Hepatic stellate cell (primary cell): ENCODE measurements around the gene RASGRP2.

Experiments used
- DNase-seq: peaks from one replicate; pipeline ENCODE4 v3.0.0; 2011; ENCODE audit warnings: low spot score

The RASGRP2 gene

GRCh38 chr11:64770120-64770519 is 26.2 kb upstream of the RASGRP2 start:
- no peak for DNase-seq

- DNase-seq: no peak
Observed at GRCh38 chr11:64769283-64769682, 25.3 kb upstream of the RASGRP2 start.

DNA sequence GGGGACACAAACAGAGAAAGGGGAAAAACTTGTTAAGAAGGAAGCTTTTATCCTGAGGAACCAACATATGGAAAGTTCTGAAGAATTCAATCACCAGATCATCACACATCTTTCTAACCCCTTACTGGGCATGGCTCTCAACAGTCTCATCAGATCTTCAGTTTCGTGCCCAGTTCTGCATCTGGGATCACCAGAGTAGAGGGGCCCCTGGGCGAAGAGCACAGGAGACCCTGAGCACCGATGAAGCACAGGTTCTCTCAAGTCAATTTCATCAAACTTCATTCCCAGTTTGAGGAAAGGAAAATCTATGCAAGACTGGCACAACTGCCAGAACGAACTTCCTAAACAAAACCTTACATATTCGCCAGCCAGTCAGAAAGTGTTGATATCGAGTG is 24.4 kb upstream of the RASGRP2 start:
- no peak for DNase-seq

DNA sequence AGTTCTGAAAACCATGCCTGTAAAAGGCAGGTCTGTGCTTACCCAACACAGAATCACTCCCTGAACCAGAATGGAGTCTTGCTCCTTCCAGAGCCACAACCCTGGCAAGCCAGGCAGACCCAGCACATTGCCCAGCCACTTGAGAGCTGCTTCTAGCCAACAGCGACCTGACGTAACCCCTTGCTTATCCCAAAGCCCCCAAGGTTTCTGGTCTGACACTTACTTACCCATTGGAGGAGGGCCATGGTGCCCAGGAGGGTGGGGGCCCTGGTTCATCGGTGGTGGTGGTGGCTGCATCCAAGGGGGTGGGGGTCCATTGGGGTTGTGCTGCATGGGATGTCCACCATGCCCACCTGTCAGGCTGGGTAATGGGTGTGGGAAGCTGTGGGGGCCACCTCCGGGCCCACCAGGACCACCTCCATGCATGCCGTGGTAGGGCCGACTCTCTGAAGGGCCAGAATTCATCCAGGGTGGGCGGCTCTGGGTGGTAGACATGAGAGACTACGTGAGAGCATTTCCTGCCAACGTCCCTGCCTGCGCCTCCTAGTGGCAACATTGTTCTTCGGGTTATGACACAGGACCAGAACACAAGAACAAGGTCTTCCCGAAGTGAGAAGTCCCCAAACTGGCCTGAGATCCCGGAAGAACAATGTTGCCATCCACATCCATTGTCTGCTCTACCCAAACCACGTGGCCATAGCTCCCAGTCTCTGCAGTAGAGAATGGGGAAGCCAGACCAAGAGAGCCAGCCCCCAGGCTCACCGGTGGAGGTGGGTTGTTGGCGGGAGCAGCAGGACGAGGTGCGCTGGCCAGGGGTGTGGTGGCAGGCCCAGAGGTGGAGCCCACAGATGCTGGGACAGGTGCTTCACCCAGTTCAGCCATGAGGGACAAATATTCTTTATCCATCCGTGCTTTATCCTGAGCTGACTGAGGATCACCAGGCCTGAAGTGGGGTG is 23.7 kb upstream of the RASGRP2 start:
- peak; percentile 61 for DNase-seq

- no peak for DNase-seq
Observed at GRCh38 chr11:64766881-64767280, 22.9 kb upstream of the RASGRP2 start.

DNA sequence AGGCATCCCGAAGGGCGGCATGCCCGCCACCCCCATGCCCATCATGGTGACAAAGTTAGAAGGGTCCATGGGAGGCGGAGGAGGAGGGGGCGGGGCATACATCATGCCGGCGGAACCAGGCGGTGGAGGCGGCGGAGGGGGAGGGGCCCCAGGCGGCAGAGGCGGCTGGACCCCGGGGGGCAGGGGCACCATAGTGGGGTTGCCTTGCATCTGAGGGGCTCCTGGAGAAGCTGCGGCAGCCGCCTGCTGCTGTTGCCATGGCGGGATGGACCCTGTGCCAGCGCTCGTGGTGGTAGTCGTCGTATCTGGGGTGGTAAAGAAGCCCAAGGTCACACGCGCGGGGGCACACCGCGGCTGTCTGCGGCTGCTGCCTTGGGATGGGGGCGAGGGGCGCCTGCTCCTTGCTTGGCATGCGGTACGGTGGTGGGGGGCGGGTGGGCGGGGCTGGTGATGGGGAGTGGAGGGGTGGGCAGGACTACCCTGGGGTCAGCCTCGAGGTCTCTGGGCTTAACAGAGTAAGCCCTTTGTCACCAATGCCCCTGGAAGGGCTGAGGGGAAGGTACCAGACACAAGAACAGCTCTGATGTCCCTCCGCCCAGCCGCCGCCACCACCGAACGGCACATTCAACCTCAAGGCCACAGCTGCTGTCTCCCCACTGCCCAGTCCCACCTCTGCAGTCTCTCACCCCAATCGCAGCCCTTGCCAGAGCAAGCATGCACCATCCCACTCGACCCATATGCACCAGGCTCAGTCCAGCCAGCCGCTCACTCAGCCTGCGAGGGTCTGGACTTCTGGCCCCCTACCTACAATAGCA is 22.1 kb upstream of the RASGRP2 start:
- DNase-seq: no peak

DNA sequence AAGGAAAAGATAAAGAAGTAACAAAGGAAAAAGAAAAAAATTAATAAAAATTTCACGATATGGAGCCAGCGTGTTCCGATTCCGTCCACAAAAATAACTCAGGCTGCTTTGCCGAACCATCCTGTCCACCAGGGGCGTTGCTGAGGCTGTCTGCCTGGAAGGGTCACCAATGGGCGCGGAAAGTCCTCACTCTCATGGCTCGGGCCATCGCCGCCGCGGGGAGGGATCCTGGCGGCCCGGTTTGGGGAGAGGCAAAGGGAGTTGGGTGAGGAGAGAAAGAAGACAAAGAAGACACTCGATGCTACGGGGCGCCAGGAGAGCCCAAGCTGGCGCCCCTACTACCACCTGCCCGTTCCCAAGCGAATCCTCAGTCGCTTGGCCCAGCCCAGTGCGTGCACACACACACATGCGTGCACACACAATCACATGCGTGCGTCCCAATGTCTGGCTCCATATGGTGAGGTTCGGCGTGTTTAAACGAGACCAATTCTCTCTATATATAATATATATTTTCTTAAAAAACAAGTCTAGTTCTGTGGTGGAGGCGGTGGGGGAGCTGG is 21.4 kb upstream of the RASGRP2 start:
- no peak for DNase-seq

GRCh38 chr11:64764753-64765152 is 20.8 kb upstream of the RASGRP2 start:
- DNase-seq: no peak

- no peak for DNase-seq
Observed at GRCh38 chr11:64764040-64764611, 20.2 kb upstream of the RASGRP2 start.

DNA sequence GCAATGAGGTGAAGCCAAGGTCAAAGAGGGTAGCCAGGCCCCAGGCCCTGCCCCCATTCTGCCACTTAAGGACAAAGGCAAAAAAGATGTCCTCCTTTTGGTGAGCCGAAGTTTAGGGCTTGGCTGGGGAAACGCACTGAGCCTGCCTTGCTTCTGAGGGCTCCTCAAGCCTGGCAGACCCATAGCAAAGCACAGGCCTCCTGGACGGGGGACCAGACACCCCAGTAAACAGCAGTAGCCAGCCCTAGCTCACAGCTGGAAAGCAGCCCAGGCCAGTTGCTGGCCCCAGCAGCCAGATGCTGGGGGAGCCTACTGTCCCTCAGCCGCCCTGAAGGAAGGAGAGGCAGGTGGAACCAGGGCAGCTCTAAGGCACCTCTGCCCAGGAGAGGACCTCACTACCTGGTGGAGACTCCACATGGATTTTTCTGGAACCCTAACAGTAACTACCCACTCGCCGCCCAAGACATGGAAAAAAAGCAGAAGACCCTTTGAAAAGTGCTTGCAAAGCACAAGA is 19.6 kb upstream of the RASGRP2 start:
- no peak for DNase-seq

DNA sequence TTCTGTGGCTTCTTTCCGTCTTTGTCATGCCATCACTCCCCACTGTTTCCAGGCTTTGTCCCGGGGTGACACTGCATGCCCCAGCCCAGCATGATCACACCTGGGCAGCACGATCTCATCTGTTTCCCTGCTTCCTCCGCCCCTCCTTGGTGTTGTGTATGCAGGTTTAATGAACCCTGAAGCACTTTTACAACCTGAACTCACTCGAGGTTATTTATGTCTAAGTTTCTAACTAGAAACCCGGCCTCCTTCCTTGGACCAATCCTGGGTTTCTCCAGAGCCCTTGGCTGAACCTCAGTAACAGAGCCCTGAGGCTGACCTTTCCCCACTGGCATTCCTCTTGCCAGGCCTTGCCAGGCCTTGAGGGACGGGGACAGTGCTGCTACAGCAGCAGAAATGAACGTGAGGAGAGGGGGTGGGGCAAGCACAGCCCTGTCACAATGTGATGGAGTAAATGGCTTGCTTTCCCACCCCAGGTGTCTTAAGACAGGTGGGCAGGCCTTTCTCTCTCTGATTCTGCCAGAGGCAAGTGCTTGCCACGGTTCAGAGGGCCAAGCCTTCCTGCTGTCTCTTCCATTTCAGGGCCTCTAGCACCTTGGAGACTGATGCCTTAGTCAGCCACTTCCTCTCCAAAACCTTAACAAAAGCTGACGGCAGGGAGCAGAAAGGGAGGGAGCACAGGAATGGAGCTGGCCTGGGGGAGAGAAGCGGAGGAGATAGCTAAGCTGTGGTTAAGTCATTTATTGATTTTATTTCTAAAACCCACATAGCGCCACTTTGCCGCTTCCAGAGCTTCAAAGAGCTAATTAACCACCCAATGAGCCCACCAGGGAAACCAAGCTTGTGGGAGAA is 19.0 kb upstream of the RASGRP2 start:
- peak; percentile 75 for DNase-seq

DNA sequence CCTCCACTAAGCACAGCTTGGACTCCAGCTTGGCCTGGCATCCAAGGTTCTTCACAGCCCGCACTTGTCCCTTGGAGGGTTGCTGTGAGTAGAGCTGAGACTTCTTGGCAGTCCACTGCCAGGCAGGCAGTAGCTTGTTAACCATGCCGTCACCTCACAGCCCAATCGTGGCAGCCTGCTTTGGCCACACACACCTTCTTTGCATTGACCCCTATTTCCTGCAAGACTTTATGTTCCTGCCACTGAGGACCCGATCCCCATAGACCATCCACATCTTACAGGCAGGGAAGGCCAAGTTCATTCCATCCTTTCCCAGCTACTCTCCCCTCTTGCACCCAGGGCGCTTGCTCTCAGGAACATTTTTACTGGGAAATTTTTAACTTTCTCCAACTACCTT is 18.3 kb upstream of the RASGRP2 start:
- no peak for DNase-seq

GRCh38 chr11:64760759-64761420 is 16.9 kb upstream of the RASGRP2 start:
- no peak for DNase-seq

DNA sequence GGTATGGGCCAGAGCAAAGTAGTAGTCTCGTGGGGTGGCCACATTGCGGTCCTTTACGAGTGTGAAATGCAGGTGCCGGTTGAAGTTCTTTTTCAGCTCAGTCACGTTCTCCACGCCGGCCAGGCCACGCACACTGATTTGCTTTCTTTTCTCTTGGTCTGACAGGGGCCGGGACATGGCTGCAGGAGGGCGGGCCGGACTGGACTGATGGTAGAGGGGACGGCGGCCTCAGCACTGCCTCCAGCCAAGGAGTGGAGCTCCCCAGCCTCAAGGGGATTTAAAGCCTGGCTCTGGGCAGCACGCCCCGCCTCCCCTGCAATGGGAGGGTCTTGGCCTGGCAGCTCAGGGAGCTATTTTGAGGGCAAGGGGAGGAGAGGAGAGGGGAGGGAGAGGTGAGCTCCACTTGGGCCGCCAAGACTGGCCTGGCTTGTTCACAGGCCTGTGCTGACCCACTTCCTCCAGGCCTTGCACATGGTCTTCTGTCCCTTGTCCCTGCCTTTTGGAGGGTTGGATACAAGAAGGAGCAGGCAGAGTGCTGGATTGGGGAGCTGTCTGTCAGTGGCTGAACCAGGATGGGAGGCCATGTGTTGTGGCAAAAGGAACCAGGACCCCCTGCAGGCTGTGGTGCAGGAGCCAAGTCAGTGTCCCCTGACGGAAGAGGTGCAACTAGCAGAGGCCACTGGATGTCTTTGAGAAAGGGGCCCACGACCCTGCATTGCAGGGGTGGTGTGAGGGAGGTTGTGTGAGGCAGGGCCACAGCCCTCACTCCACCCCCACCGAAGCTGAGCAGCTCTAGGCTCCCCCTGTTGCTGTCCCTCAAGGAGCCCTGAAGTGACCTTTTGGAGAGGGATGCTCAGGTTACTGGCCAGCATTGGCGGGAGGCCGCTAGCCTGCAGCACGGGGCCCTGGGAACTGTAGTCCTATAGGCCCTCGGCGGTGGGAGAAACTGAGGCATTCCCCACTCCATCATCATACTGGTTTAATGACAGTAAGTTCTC is 16.1 kb upstream of the RASGRP2 start, which contains the start of gene PYGM:
Gene PYGM (minus strand): TSS at position 253 of the 998 bp plus-strand sequence. CDS start 76 bp downstream, at position 177.
- DNase-seq: no peak

GRCh38 chr11:64759131-64759721 is 15.3 kb upstream of the RASGRP2 start:
- DNase-seq: no peak

GRCh38 chr11:64758330-64759079 is 14.6 kb upstream of the RASGRP2 start:
- DNase-seq: no peak

GRCh38 chr11:64757549-64758329 is 13.8 kb upstream of the RASGRP2 start:
- DNase-seq: no peak
